AG09309 (cell line): ENCODE measurements around the gene NSG2.

ENCODE experiments used
- DNase-seq: peaks from one replicate; pipeline ENCODE4 v3.0.0-alpha.2; 2010; ENCODE audit warnings: low read depth
- H3K4me3 ChIP-seq: 2 replicates; pipeline ENCODE4 v1.5.1; 2011; ENCODE audit warnings: mild to moderate bottlenecking, low read depth, low read length, moderate library complexity; ENCODE audit not compliant: control insufficient read depth
- CTCF ChIP-seq: IDR thresholded peaks from 2 replicates; pipeline ENCODE4 v1.5.1; 2011; ENCODE audit warnings: mild to moderate bottlenecking, low read depth, low read length, inconsistent platforms; ENCODE audit not compliant: insufficient read depth, control insufficient read depth; ENCODE audit errors: missing control alignments

NSG2 gene

GRCh38 chr5:174071484-174071883 lies 26.0 kb downstream of the NSG2 start:
- no peak for TF ChIP-seq CTCF
- no peak for DNase-seq
- no peak overlapping the region for H3K4me3 ChIP-seq

GRCh38 chr5:174073122-174073660 lies 27.7 kb downstream of the NSG2 start:
- H3K4me3 ChIP-seq, result no peak overlapping the region
- DNase-seq, result no peak
- no peak for TF ChIP-seq CTCF

GRCh38 chr5:174074369-174074768 lies 28.9 kb downstream of the NSG2 start:
- TF ChIP-seq CTCF, result no peak
- DNase-seq, result no peak

GRCh38 chr5:174078416-174078815 lies 32.9 kb downstream of the NSG2 start:
- H3K4me3 ChIP-seq, result no peak overlapping the region
- no peak for TF ChIP-seq CTCF
- DNase-seq, result no peak

More at GRCh38 chr5:174074369-174074768, 28.9 kb downstream of the NSG2 start:
- no peak overlapping the region for H3K4me3 ChIP-seq

- no peak overlapping the region for H3K4me3 ChIP-seq
- DNase-seq, result no peak
- TF ChIP-seq CTCF, result no peak
These were observed 36.8 kb downstream of the NSG2 start for GRCh38 chr5:174082286-174082685.

- no peak overlapping the region for H3K4me3 ChIP-seq
- no peak for DNase-seq
- TF ChIP-seq CTCF, result no peak
These were observed 37.7 kb downstream of the NSG2 start for GRCh38 chr5:174083056-174083827.
